Left lobe of liver (tissue), 2 donors: ENCODE results near the gene TOP2A. TPM values are rescaled to one million over a fixed set of nuclear protein-coding genes. Genes with fewer than 3 reads are reported as not detected.
"Not testable (repeated sequence)": the region's sequence is repeated elsewhere in the genome, so short reads cannot be mapped to it uniquely, and the experiment has no call there.

Experiments used
- ATAC-seq: fragments of 200-7000 bp; cut with Tn5 transposase; one replicate; pipeline ENCODE4 v1.9.1; 2020; ENCODE audit warnings: mild to moderate bottlenecking, moderate library complexity
- DNase-seq: peaks from one replicate; pipeline ENCODE4 v3.0.0-alpha.2; 2020; ENCODE audit warnings: low spot score
- total RNA-seq: library from RNA; stranded (reverse); gene quantifications from one replicate; pipeline ENCODE4 v1.2.1, GENCODE V29; 2021
- donor health status: DM: no; HTN: no; CAD: no; lungs with moderate emphysema.
- donor health status: DM: no; HTN: yes; CAD: no.

Gene TOP2A
- total RNA-seq, 1 donor from 2014 or later = 1.8 TPM

GRCh38 chr17:40431231-40431602 lies 13.5 kb upstream of the TOP2A start:
- ATAC-seq = no peak
- DNase-seq = peak; percentile 23

- no peak for ATAC-seq
- peak; percentile 27 for DNase-seq
Observed at GRCh38 chr17:40430272-40431230, 12.9 kb upstream of the TOP2A start.

GRCh38 chr17:40427002-40427491 lies 9.4 kb upstream of the TOP2A start:
- no peak for ATAC-seq
- peak; percentile 27 for DNase-seq

- DNase-seq (peak; percentile 35), ATAC-seq (no peak)
Observed at GRCh38 chr17:40425741-40426140, 8.0 kb upstream of the TOP2A start.

GRCh38 chr17:40422990-40423633 lies 5.4 kb upstream of the TOP2A start:
- ATAC-seq (peak; percentile 50), DNase-seq (peak; percentile 27)

- no peak for ATAC-seq
- peak; percentile 44 for DNase-seq
Observed at GRCh38 chr17:40419559-40420331, 2.0 kb upstream of the TOP2A start.

- no peak for DNase-seq
- ATAC-seq = no peak
Observed at GRCh38 chr17:40418428-40418706, 671 bp upstream of the TOP2A start.

GRCh38 chr17:40417258-40417608 lies 463 bp downstream of the TOP2A start:
- no peak for ATAC-seq
- no peak for DNase-seq

GRCh38 chr17:40416671-40417070 lies 1.0 kb downstream of the TOP2A start:
- ATAC-seq = no peak
- DNase-seq = no peak

- DNase-seq = peak; percentile 39
Observed at GRCh38 chr17:40415390-40415789, 2.3 kb downstream of the TOP2A start.

GRCh38 chr17:40414312-40414711 lies 3.4 kb downstream of the TOP2A start:
- not testable (repeated sequence) for DNase-seq, ATAC-seq

More at GRCh38 chr17:40415390-40415789, 2.3 kb downstream of the TOP2A start:
- peak; percentile 66 for ATAC-seq

- no peak for DNase-seq
- no peak for ATAC-seq
Observed at GRCh38 chr17:40412880-40413279, 4.8 kb downstream of the TOP2A start.

GRCh38 chr17:40411821-40412220 lies 5.9 kb downstream of the TOP2A start:
- ATAC-seq (no peak), DNase-seq (no peak)

GRCh38 chr17:40410082-40410481 lies 7.6 kb downstream of the TOP2A start:
- no peak for ATAC-seq

GRCh38 chr17:40409540-40409939 lies 8.2 kb downstream of the TOP2A start:
- peak; percentile 15 for DNase-seq
- ATAC-seq = not testable (repeated sequence)

More at GRCh38 chr17:40410082-40410481, 7.6 kb downstream of the TOP2A start:
- DNase-seq = no peak

- DNase-seq (no peak), ATAC-seq (no peak)
Observed at GRCh38 chr17:40407460-40407859, 10.2 kb downstream of the TOP2A start.

GRCh38 chr17:40404003-40404402 lies 13.7 kb downstream of the TOP2A start:
- peak; percentile 74 for ATAC-seq
- DNase-seq = no peak

- no peak for DNase-seq
- ATAC-seq = no peak
Observed at GRCh38 chr17:40402668-40403067, 15.0 kb downstream of the TOP2A start.

- DNase-seq (no peak), ATAC-seq (peak; percentile 75)
Observed at GRCh38 chr17:40399185-40399584, 18.5 kb downstream of the TOP2A start.

- ATAC-seq, DNase-seq: not testable (repeated sequence)
Observed at GRCh38 chr17:40386555-40386954, 31.1 kb downstream of the TOP2A start.

- no peak for DNase-seq
- no peak for ATAC-seq
Observed at GRCh38 chr17:40382251-40382650, 35.4 kb downstream of the TOP2A start.
